NT2/D1 (cell line): Measurements from ENCODE around the gene MICAL1.
"Not testable (repeated sequence)": the region's sequence is repeated elsewhere in the genome, so short reads cannot be mapped to it uniquely, and the experiment has no call there.

Source experiments
- DNase-seq: peaks from one replicate; pipeline ENCODE4 v3.0.0-alpha.2; 2011; ENCODE audit warnings: low read depth, low spot score
- H3K27me3 ChIP-seq: 2 replicates; pipeline ENCODE4 v1.6.0; 2011; ENCODE audit warnings: mild to moderate bottlenecking; ENCODE audit not compliant: insufficient read length, insufficient read depth
- H3K36me3 ChIP-seq: 2 replicates; pipeline ENCODE4 v1.6.1; 2011; ENCODE audit warnings: mild to moderate bottlenecking, low read length, mixed read lengths; ENCODE audit not compliant: insufficient read depth, insufficient read length
- H3K4me1 ChIP-seq: 2 replicates; pipeline ENCODE4 v1.5.1; 2011; ENCODE audit not compliant: insufficient read depth, insufficient read length
- H3K4me3 ChIP-seq: 2 replicates; pipeline ENCODE4 v1.5.1; 2011; ENCODE audit warnings: low read depth; ENCODE audit not compliant: insufficient read length
- H3K9ac ChIP-seq: 2 replicates; pipeline ENCODE4 v1.6.0; 2011; ENCODE audit warnings: low read depth; ENCODE audit not compliant: insufficient read length
- H3K9me3 ChIP-seq: 2 replicates; pipeline ENCODE4 v1.5.1; 2011; ENCODE audit warnings: mild to moderate bottlenecking, low read length; ENCODE audit not compliant: insufficient read depth
- SUZ12 ChIP-seq: IDR thresholded peaks from 2 replicates; pipeline ENCODE4 v1.6.1; 2011; ENCODE audit not compliant: insufficient read length, insufficient read depth; ENCODE audit errors: extremely low read depth
- YY1 ChIP-seq: IDR thresholded peaks from 2 replicates; pipeline ENCODE4 v1.6.1; 2011; ENCODE audit not compliant: insufficient read length, insufficient read depth
- ZNF274 ChIP-seq: IDR thresholded peaks from 2 replicates; pipeline ENCODE4 v1.6.1; 2011; ENCODE audit warnings: mild to moderate bottlenecking, low read depth, low read length

Gene MICAL1

DNA sequence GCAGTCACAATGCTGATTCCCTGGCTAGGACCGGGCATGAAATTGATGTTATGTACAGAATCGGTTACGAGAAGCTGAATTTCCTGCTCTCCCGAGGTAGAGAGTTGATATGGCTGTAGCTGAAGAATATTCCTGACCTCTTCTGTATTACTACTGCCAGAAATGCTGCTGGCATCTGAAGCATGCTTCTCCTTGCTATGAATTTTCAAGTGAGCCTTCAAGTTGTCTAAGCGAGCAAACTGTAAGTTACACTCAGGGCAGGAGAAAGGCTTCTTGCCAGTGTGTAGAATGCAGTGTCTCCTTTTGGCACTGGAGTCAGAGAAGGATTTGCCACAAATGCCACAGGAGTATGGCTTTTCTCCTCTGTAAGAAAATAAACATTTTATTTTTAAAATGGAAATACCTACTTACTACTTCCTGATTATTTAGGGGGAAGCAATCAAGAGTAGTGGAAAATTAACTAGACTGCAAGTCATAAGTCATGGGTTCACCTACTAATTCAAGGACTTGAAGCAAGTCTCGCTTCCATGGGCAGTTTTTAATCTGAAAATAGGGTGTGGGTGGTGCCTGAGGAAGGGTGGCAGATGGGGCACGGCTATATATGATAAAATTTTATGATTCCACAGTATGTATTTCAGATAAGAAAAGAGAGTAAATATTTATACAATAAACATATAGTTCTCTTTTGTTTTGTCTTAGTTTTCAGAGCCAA lies 10.8 kb upstream of the MICAL1 start:
- TF ChIP-seq YY1 (no peak), SUZ12 (no peak), ZNF274 (no peak)
- Histone ChIP-seq H3K27me3 (no peaks in the 10 kb centered on the region), H3K9ac (no peak overlapping the region), H3K4me1 (no peaks in the 10 kb centered on the region), H3K36me3 (peaks cover 85% of the 10 kb centered on the region), H3K4me3 (no peak overlapping the region), H3K9me3 (no peaks in the 10 kb centered on the region)
- DNase-seq, result no peak

DNA sequence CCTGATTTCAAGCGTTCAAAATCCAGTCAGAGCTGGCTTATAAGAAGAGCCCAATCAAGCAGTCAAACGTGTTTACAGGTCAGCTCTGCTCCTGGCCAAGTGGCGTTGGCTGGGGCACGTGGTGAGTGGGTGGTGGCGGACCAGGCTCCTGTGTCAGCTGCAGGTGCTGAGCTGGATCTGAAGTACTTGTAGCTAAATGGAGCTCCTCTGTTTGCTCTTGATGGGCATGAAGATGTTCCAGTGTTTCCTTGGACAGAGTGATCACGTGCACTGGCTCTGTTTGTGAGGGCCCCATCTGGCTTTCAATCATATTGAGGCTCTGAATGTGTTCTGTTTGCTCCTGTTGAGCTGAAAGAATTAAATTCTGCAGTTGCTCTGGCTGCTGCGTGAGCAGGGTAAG lies 10.2 kb upstream of the MICAL1 start:
- H3K9me3 ChIP-seq, result no peaks in the 10 kb centered on the region
- no peak overlapping the region for H3K4me3 ChIP-seq
- no peaks in the 10 kb centered on the region for H3K4me1 ChIP-seq
- H3K36me3 ChIP-seq, result peaks cover 82% of the 10 kb centered on the region
- no peak for TF ChIP-seq YY1
- no peak for TF ChIP-seq ZNF274
- TF ChIP-seq SUZ12, result no peak
- no peaks in the 10 kb centered on the region for H3K27me3 ChIP-seq
- H3K9ac ChIP-seq, result no peak overlapping the region
- no peak for DNase-seq

DNA sequence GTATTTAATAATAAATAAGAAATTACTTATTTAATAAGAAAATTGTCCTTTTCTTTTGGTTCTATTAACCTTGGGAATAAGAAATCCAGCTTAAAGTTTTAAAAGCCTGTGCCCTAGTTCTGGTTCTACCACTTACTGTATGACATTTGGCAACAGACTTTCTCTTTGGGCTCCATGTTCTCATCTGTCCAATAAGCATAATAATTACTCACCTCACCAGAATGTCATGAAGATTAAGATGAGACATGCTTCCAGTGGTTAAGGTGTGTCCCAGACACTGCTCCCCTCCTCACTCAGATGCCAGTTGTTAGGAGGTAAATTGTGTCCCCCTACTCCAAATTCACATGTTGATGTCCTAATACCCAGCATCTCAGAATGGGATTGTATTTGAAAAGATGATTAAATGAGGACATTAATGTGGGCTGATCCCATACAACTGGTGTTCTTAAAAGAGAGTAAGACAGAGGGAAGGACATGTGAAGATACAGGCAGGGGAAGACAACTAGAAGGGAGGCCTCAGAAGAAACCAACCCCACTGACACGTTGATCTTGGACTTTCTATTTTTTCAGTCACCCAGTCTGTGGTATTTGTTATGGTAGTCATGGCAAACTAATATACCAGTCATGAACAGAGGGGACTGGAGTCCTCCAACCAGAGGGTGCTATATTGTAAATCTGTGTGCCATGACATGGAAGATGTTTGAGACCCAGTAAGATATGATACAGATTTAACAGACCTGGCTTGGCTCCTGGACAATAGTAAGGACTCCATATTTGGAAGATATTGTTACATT lies 6.4 kb upstream of the MICAL1 start:
- no peak for DNase-seq
- H3K36me3 ChIP-seq, result peaks cover 48% of the 10 kb centered on the region
- no peak for TF ChIP-seq SUZ12
- TF ChIP-seq ZNF274, result no peak
- no peak for TF ChIP-seq YY1
- H3K4me1 ChIP-seq, result peaks cover 4% of the 10 kb centered on the region
- no peak overlapping the region for H3K4me3 ChIP-seq
- no peak overlapping the region for H3K9ac ChIP-seq
- no peaks in the 10 kb centered on the region for H3K27me3 ChIP-seq
- no peaks in the 10 kb centered on the region for H3K9me3 ChIP-seq

DNA sequence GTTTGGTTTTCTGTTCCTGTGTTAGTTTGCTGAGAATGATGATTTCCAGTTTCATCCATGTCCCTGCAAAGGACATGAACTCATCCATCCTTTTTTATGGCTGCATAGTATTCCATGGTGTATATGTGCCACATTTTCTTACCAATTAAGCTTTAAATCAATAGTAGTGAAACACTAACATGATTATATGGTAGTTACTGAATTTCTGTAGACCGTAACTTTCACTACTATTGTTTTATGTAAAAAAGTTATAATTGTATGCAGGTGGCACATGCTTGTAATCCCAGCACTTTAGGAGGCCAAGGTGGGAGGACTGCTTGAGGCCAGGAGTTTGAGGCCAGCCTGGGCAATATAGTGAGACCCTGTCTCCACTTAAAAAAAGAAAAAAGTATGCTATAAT lies 5.6 kb upstream of the MICAL1 start:
- not testable (repeated sequence) for H3K9ac ChIP-seq, H3K4me3 ChIP-seq, H3K27me3 ChIP-seq, H3K4me1 ChIP-seq, H3K9me3 ChIP-seq, DNase-seq
- peaks cover 43% of the 10 kb centered on the region for H3K36me3 ChIP-seq

DNA sequence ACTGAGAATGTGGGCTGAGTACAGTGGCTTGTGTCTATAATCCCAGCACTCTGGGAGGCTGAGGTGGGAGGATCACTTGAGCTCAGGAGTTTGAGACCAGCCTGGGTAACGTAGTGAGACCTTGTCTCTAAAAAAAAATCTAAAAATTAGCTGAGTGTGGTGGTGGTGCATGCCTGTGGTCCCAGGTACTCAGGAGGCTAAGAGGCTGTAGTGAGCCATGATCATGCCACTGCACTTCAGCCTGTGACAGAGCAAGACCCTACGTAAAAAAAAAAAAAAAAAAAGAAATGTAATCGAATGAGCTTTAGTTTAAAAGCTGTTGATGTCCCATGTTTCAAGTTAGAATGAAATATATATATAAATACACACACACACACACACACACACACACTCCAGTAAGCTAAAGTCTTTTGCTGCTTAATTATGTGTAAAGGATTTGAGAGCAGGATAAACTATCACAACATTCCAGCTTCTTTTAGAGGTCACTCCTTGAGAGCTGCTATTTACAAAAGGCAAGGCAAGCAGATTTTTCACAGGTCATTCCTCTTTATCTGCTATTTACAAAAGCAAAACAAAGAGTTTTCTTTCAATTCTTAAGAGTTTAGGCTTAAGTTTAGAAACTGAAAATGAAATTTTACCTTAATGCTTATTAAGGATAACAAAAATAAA lies 4.7 kb upstream of the MICAL1 start:
- H3K36me3 ChIP-seq, result peaks cover 34% of the 10 kb centered on the region
- peaks cover 4% of the 10 kb centered on the region for H3K4me1 ChIP-seq
- H3K27me3 ChIP-seq, result no peaks in the 10 kb centered on the region
- DNase-seq, result no peak
- no peak overlapping the region for H3K4me3 ChIP-seq
- H3K9me3 ChIP-seq, result no peaks in the 10 kb centered on the region
- no peak overlapping the region for H3K9ac ChIP-seq
- no peak for TF ChIP-seq YY1
- TF ChIP-seq SUZ12, result no peak
- no peak for TF ChIP-seq ZNF274

DNA sequence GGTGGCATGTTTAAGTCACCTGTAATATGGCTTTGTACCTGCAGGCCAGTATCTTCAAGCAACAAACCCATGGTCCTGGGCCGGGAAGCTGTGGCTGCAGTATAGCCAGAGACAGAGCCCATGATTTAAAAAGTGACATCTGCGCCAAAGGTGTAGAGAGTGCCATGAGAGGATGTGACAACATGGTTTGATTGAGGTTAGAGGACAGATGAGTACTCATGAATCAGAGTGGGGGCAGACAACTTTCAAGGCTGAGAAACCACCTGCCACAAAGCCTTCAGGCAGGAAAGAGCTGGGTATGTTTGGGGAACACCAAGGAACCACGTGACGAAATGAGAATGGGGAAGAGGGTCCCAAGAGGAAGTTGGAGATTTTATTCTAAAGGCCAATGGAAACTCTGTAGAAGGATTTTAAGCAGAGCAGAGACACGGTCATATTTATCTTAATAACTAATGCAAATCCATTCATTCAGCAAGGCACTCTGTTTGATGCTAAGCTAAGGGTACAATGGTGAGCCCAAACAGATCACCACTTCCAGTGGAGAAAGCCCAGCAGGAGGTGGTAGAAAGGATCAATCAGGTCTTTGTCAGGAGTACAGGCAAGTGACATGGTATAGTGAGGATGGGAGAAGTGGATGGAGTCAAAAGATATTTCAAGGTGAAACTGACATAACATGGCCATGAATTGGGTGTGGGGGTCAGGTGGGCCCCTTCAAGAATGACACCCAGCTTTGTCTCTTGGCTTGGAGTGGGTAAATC lies 3.4 kb upstream of the MICAL1 start:
- TF ChIP-seq ZNF274 (no peak), SUZ12 (no peak), YY1 (no peak)
- no peak for DNase-seq
- H3K9me3 ChIP-seq, result no peaks in the 10 kb centered on the region
- H3K4me1 ChIP-seq, result peaks cover 10% of the 10 kb centered on the region
- H3K27me3 ChIP-seq, result no peaks in the 10 kb centered on the region
- no peak overlapping the region for H3K4me3 ChIP-seq
- H3K36me3 ChIP-seq, result peaks cover 22% of the 10 kb centered on the region
- no peak overlapping the region for H3K9ac ChIP-seq

DNA sequence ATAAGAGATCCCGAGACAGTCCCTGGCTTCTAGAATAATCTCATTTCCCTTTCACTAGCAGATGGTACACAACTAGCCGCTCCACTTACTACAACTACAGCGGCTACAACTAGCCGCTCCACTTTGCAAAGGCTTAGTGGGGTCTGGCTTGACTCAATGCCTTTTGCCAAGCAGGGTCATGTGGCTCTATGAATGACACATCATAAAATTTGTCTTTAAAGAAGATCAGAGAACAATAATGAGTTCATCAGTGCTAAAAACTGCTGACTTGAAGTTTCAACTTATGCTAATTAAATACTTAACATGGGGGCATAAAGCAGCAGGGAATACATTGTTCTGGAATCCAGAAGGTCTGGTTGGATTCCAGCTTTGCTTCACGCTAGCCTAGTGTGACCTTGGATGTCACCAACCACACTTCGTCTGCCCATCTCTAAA lies 2.0 kb upstream of the MICAL1 start:
- Histone ChIP-seq H3K4me1 (peaks cover 14% of the 10 kb centered on the region), H3K9me3 (no peaks in the 10 kb centered on the region), H3K27me3 (no peaks in the 10 kb centered on the region), H3K9ac (no peak overlapping the region), H3K4me3 (no peak overlapping the region), H3K36me3 (peaks cover 27% of the 10 kb centered on the region)
- no peak for DNase-seq
- TF ChIP-seq YY1 (no peak), ZNF274 (no peak)
